Measurements from ENCODE around the gene NEUROD2.

NEUROD2 gene

DNA sequence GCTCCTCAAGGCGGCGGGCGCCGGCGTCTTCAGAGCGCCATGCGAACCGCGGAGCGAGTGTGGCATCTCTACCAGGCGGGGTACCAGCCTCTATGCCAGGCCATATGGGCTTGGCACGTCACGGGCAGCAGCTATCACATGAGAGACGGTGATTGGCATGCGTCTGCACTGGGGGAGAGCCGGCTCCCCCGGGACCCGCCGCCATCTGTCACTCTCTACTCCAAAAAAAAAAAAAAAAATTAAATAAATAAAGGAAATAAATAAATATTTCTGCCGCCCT, at the start of gene NEUROD2:
Gene NEUROD2, minus strand, starts transcription at position 70 of the 280 bp plus-strand sequence. CDS start 1,321 bp downstream, outside the sequence.
- TF ChIP-seq, protein P1, sequence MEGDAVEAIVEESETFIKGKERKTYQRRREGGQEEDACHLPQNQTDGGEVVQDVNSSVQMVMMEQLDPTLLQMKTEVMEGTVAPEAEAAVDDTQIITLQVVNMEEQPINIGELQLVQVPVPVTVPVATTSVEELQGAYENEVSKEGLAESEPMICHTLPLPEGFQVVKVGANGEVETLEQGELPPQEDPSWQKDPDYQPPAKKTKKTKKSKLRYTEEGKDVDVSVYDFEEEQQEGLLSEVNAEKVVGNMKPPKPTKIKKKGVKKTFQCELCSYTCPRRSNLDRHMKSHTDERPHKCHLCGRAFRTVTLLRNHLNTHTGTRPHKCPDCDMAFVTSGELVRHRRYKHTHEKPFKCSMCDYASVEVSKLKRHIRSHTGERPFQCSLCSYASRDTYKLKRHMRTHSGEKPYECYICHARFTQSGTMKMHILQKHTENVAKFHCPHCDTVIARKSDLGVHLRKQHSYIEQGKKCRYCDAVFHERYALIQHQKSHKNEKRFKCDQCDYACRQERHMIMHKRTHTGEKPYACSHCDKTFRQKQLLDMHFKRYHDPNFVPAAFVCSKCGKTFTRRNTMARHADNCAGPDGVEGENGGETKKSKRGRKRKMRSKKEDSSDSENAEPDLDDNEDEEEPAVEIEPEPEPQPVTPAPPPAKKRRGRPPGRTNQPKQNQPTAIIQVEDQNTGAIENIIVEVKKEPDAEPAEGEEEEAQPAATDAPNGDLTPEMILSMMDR (IDR thresholded peaks at IDR 0.05; ENCODE audit: low read depth, low read length, missing control alignments): no peak
- no peak for DNase-seq (ENCODE audit: low read depth)
- no peak within 1 kb of the TSS for H3K4me3 ChIP-seq (ENCODE audit: low read depth, low read length)

DNA sequence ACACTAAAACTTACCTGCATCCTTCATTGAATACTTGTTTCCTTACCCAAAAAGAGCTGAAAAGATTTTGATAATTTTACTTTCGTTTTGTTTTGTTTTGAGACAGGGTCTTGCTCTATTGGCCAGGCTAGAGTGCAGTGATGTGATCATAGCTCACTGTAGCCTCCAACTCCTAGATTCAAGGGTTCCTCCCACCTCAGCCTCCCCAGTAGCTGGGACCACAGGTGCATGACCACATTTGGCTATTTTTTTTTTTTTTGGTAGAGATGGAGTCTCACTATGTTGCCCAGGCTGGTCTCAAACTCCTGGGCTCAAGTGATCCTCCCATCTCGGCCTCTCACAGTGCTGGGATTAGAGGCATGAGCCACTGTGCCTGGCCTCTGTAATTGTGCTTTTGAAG, 47.4 kb upstream of the NEUROD2 start:
- TF ChIP-seq, protein P1 (IDR thresholded peaks at IDR 0.05; ENCODE audit: low read depth, low read length, missing control alignments): no peak
- H3K4me3 ChIP-seq (ENCODE audit: low read depth, low read length): no peak overlapping the region
- no peak for DNase-seq (ENCODE audit: low read depth)

DNA sequence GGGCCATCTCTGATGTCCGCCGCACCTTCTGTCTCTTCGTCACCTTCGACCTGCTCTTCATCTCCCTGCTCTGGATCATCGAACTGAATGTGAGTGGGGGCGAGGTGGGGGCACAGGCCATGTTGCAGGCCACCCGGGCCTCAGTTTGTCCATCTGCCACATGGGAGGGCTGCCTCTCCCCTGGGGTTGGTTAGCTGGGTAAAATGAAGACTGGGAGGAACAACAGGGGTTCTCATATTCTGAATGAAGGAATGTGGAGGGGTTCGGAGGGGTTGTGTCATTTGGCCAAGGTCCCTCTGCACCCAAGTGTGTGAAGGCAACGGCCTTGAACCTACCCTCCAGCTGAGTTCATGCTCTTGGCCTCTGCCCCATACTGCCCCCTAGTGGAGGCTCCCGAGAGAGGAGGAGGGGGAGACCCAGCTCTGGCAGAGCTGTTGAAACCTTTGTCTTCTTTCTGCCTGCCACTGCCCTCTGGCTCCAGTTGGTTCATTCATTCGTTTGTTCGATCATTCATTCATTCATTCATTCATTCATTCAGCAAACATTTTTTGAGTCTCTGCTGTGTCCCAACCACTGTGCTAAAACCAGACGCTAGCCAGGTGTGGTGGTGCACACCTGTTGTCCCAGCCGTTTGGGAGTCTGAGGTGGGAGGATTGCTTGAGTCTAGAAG, 46.1 kb upstream of the NEUROD2 start:
- TF ChIP-seq, protein P1 (IDR thresholded peaks at IDR 0.05; ENCODE audit: low read depth, low read length, missing control alignments): peak; percentile 100
- no peak for DNase-seq (ENCODE audit: low read depth)
- H3K4me3 ChIP-seq (ENCODE audit: low read depth, low read length): no peak overlapping the region

DNA sequence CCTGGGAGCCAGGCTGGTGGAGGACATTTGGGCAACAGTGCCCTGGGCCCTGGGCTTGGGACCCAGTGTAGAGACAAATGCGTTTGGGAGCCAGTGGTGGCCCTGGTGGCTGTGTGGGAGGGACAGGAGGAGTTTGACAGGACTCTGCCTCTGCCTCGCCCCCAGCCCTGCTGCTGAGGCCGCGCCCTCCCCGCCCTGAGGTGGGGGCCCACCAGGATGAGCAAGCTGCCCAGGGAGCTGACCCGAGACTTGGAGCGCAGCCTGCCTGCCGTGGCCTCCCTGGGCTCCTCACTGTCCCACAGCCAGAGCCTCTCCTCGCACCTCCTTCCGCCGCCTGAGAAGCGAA, 45.6 kb upstream of the NEUROD2 start:
- DNase-seq (ENCODE audit: low read depth): no peak
- TF ChIP-seq, protein P1 (IDR thresholded peaks at IDR 0.05; ENCODE audit: low read depth, low read length, missing control alignments): no peak
- no peak overlapping the region for H3K4me3 ChIP-seq (ENCODE audit: low read depth, low read length)

DNA sequence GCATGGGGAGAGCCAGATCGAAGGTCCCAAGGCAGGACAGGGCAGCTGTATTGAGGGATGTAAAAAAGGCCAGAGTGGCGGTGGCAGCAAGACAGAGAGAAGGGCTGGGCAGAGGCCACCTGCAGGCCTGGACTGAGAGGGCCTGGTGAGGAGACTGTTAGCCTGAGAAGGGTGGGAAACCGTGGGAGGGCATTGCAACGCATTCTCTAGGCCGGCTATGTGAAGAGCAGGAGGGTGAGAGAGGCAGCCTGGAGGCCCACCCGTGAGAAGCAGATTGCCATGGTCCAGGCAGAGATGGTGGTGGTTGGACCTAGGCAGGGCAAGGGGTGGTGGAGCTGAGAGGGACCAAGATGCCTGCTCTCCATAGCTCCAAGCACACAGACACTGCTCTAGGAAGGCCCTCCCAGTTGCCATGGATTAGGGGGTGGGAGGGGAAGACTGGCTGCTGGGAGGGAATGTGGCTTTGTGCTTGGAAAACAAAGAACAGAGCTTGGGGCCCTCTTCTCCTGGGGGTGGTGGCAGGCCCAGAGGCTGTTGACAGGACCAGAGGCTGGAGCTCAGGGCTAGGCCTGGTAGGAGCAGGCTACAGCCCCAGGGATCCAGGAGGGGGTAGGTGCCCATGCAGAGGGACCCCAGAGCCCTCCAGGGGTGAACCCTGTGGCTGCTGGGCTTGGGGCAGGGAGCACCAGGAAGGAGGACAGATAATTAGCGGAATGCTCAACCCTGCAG, 45.0 kb upstream of the NEUROD2 start:
- no peak for DNase-seq (ENCODE audit: low read depth)
- TF ChIP-seq, protein P1 (IDR thresholded peaks at IDR 0.05; ENCODE audit: low read depth, low read length, missing control alignments): no peak
- no peak overlapping the region for H3K4me3 ChIP-seq (ENCODE audit: low read depth, low read length)

DNA sequence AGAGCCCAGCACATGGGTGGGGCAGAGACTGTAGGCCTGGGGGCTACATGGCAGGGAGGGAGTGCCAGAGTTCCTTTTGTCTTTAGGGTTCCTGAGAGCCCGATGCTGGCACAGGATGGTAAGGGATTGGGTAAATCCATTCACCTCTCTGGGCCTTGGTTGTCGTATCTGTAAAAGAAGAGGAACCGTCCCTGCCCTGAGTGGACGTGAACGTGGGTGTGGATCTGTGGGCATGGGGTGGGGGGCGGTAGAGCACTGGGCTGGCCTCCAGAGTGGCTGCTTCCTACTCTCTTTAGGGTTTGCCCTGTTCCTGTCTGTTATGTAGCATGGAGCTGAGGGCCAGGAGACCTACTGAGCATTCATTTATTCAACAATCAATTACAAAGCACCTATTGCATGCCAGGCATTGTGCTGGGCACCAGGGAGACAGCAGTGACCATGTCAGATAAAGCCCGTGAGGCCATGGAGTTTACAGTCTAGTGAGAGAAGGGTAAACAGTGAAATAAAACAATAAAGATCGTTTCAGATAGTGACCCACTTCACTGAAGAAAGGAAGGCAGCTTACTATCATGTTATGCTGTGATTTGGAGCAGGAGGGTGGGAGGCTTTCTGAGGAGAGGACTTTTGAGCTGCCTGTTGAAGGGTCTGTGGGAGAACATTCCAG, 44.3 kb upstream of the NEUROD2 start:
- H3K4me3 ChIP-seq (ENCODE audit: low read depth, low read length): no peak overlapping the region
- DNase-seq (ENCODE audit: low read depth): no peak
- TF ChIP-seq, protein P1 (IDR thresholded peaks at IDR 0.05; ENCODE audit: low read depth, low read length, missing control alignments): no peak
